GM12878 (cell line): ENCODE results near the gene LIPA. TPM values are rescaled to one million over a fixed set of nuclear protein-coding genes. Genes with fewer than 3 reads are reported as not detected.

Experiments used
- ATAC-seq: fragments of 200-7000 bp; cut with Tn5 transposase; 3 replicates; pipeline ENCODE4 v1.9.1; 2020; ENCODE audit warnings: mild to moderate bottlenecking, moderate library complexity
- BruUV-seq: library from RNA; stranded (reverse); fragments of 400-500 nt; replicated peaks from 2 replicates; lab custom pipeline; 2021; lab: Mats Ljungman, UMichigan
- CTCF ChIA-PET: fragments of 300-600 bp; sonication (Branson Sonifier 250); formaldehyde crosslinking; extraction: SDS; loops from one replicate; lab custom pipeline; 2021; ENCODE audit warnings: inconsistent platforms; lab: Yijun Ruan, JAX
- POLR2A ChIA-PET: fragments of 350-600 bp; formaldehyde crosslinking; extraction: SDS; loops from one replicate; lab custom pipeline; 2021; ENCODE audit warnings: inconsistent platforms; lab: Charles Lee
- RAD21 ChIA-PET: fragments of 300-600 bp; sonication (Branson Sonifier 250); formaldehyde crosslinking; loops from one replicate; lab custom pipeline; 2023; ENCODE audit warnings: antibody characterized with exemption; ENCODE audit not compliant: unreplicated experiment; lab: Charles Lee
- SMC1A ChIA-PET: fragments of 300-600 bp; sonication (Branson Sonifier 250); formaldehyde crosslinking; loops from one replicate; lab custom pipeline; 2023; ENCODE audit not compliant: unreplicated experiment, uncharacterized antibody; lab: Charles Lee
- DNase-seq: peaks from one replicate; pipeline ENCODE4 v3.0.0-alpha.2; 2011; ENCODE audit warnings: low read depth, low spot score
- FAIRE-seq: peaks from 3 replicates; lab custom pipeline; 2011; peaks lifted over from hg19 to GRCh38; lab: Jason Lieb, UNC
- H2AFZ ChIP-seq: 2 replicates; pipeline ENCODE4 v1.6.0; 2011; ENCODE audit warnings: low read depth, low read length, control low read depth; ENCODE audit not compliant: control insufficient read depth
- H3K27ac ChIP-seq: 2 replicates; pipeline ENCODE4 v1.5.1; 2011; ENCODE audit warnings: control low read depth; ENCODE audit not compliant: control insufficient read depth, insufficient read depth
- H3K27me3 ChIP-seq, 2 experiments: replicated peaks in 1 of 2; 2 replicates each; pipeline versions ENCODE4 v1.6.0 to v1.6.1; 2011; ENCODE audit warnings: low read length in 1 of 2; ENCODE audit not compliant: control insufficient read depth in 2 of 2, insufficient read depth in 2 of 2
- H3K36me3 ChIP-seq, 2 experiments: 2 replicates each; pipeline ENCODE4 v1.5.1; 2011; ENCODE audit warnings: low read length in 1 of 2; ENCODE audit not compliant: control insufficient read depth in 2 of 2, insufficient read depth in 2 of 2
- H3K4me1 ChIP-seq: 2 replicates; pipeline ENCODE4 v1.6.1; 2011; ENCODE audit warnings: mild to moderate bottlenecking, low read length, moderate library complexity, mixed read lengths; ENCODE audit not compliant: control insufficient read depth, insufficient read depth
- H3K4me2 ChIP-seq: 2 replicates; pipeline ENCODE4 v1.6.0; 2011; ENCODE audit warnings: control low read depth; ENCODE audit not compliant: control insufficient read depth, insufficient read depth
- H3K4me3 ChIP-seq: fragments of 200-600 bp; sonication (generic); 2 replicates; pipeline ENCODE4 v1.5.1; 2016
- H3K79me2 ChIP-seq: 2 replicates; pipeline ENCODE4 v1.6.0; 2011; ENCODE audit warnings: low read length; ENCODE audit not compliant: control insufficient read depth, insufficient read depth
- H3K9ac ChIP-seq: 2 replicates; pipeline ENCODE4 v1.8.0; 2011; ENCODE audit warnings: low read length, control low read depth, mixed read lengths; ENCODE audit not compliant: control insufficient read depth, insufficient read depth
- H3K9me3 ChIP-seq: replicated peaks from 3 replicates; pipeline ENCODE4 v1.5.1; 2011; ENCODE audit warnings: mild to moderate bottlenecking, low read length; ENCODE audit not compliant: control insufficient read depth, insufficient read depth
- H4K20me1 ChIP-seq: 2 replicates; pipeline ENCODE4 v1.6.0; 2011; ENCODE audit not compliant: control insufficient read depth, insufficient read depth
- ATF3 ChIP-seq: IDR thresholded peaks from 2 replicates; pipeline ENCODE4 v1.6.1; 2011; ENCODE audit warnings: low read depth, mild to moderate bottlenecking, low read length, moderate library complexity, borderline replicate concordance; ENCODE audit errors: extremely low read depth
- BHLHE40 ChIP-seq, 2 experiments: fragments of 450-650 bp in 1 of 2; IDR thresholded peaks; 2 replicates each; pipeline ENCODE4 v1.6.1; 2011 to 2017; ENCODE audit warnings: low read depth in 2 of 2, borderline replicate concordance in 1 of 2, improper control_type of control experiment in 1 of 2, low read length in 1 of 2, mild to moderate bottlenecking in 1 of 2
- CHD2 ChIP-seq: IDR thresholded peaks from 2 replicates; pipeline ENCODE4 v1.6.1; 2011; ENCODE audit warnings: low read depth, low read length, improper control_type of control experiment, borderline replicate concordance
- JUND ChIP-seq: IDR thresholded peaks from 2 replicates; pipeline ENCODE4 v1.6.1; 2012; ENCODE audit warnings: low read depth, mild to moderate bottlenecking, low read length, improper control_type of control experiment, moderate library complexity
- NFXL1 ChIP-seq: fragments of 450-650 bp; IDR thresholded peaks from 2 replicates; pipeline ENCODE4 v1.6.1; 2017; ENCODE audit warnings: antibody characterized with exemption, mild to moderate bottlenecking, borderline replicate concordance
- POLR2AphosphoS2 ChIP-seq: IDR thresholded peaks from 2 replicates; pipeline ENCODE4 v1.6.1; 2011; ENCODE audit warnings: low read depth, mild to moderate bottlenecking, low read length, improper control_type of control experiment, moderate library complexity
- RBBP5 ChIP-seq: fragments of 200-600 bp; sonication (generic); conservative IDR thresholded peaks from 2 replicates; pipeline ENCODE4 v1.6.1; 2016
- RFX5 ChIP-seq: IDR thresholded peaks from 2 replicates; pipeline ENCODE4 v1.6.1; 2011; ENCODE audit warnings: low read depth, low read length, improper control_type of control experiment
- SIX5 ChIP-seq: IDR thresholded peaks from 2 replicates; pipeline ENCODE4 v1.6.1; 2011; ENCODE audit warnings: mild to moderate bottlenecking, low read depth, low read length, moderate library complexity; ENCODE audit not compliant: severe bottlenecking
- SKIL ChIP-seq: fragments of 450-650 bp; IDR thresholded peaks from 2 replicates; pipeline ENCODE4 v1.6.1; 2017; ENCODE audit warnings: mild to moderate bottlenecking, low read depth, inconsistent platforms; ENCODE audit not compliant: poor library complexity, severe bottlenecking
- TCF3 ChIP-seq: IDR thresholded peaks from 2 replicates; pipeline ENCODE4 v1.6.1; 2012; ENCODE audit warnings: low read depth, mild to moderate bottlenecking, low read length, borderline replicate concordance; ENCODE audit not compliant: insufficient read depth
- TCF7 ChIP-seq: IDR thresholded peaks from 2 replicates; pipeline ENCODE4 v1.6.1; 2014; ENCODE audit warnings: antibody characterized with exemption, borderline replicate concordance
- WGBS: methylation state at CpG from one replicate; pipeline ENCODE4 v1.1.6; 2016; ENCODE audit warnings: low lambda C conversion rate; ENCODE audit not compliant: insufficient replicate concordance, insufficient coverage; ENCODE audit errors: missing lambda C conversion rate; 5-methylcytosine and 5-hydroxymethylcytosine counted together
- in situ Hi-C: fragments of 300-500 bp; cut with MboI; formaldehyde crosslinking; loops from 9 replicates; pipeline ENCODE4 v1.14.3; 2018; ENCODE audit warnings: mixed read lengths
- intact Hi-C: fragments of 100-400 bp; cut with micrococcal nuclease; formaldehyde crosslinking; loops from one replicate; pipeline ENCODE4 v1.14.2; 2022; ENCODE audit not compliant: unreplicated experiment
- polyA plus RNA-seq, 11 experiments: library from polyadenylated mRNA; depleted of rRNA in 4 of 11; unstranded in 6 of 11; stranded (reverse) in 5 of 11; fragments of >200 nt; fragmentation: Nextera tagmentation in 4 of 11; fragmentation: Illumina TruSeq in 1 of 11; extraction: Ambion mirVana in 4 of 11; extraction: Trizol in 1 of 11; gene quantifications; 1 replicate in 1 of 11; 2 replicates in 10 of 11; pipeline versions ENCODE4 v1.2.1 to v1.2.3, GENCODE V29; 2011 to 2016; ENCODE audit warnings: inconsistent platforms in 2 of 11, missing spikeins in 2 of 11, low read depth in 1 of 11
- total RNA-seq, 4 experiments: library from RNA; depleted of rRNA in 3 of 4; stranded (reverse); fragments of >200 nt in 3 of 4; fragmentation: Illumina TruSeq in 1 of 4; extraction: Trizol in 1 of 4; gene quantifications; 2 replicates each; pipeline versions ENCODE4 v1.2.1 to v1.2.3, GENCODE V29; 2013 to 2021

Gene LIPA
- total and polyA plus RNA-seq, 10 of the 15 experiments (the other 5 are each of a cell fraction or from before 2014, with no cell fraction given): 31.1 to 50.3 (median 39.5) TPM

- ChIA-PET SMC1A (interaction anchor here (0.9 to 1.0 kb wide), 3 partner anchors 22 to 44 kb away, joined by 3 to 4 read pairs (median 3); partner anchors contain the start of gene IFIT2), CTCF (interaction anchor here (1.0 kb wide), 1 partner anchor 9 kb away, joined by 3 read pairs; no protein-coding TSS in a partner anchor), RAD21 (interaction anchor here (0.9 to 1.1 kb wide), 3 partner anchors 9 to 144 kb away, joined by 3 read pairs; no protein-coding TSS in a partner anchor), POLR2A (no interaction called here)
- Histone ChIP-seq H3K27ac (no peak overlapping the region), H3K36me3 (no peaks in the 10 kb centered on the region), H2AFZ (no peak overlapping the region), H3K9me3 (peaks cover 18% of the 10 kb centered on the region), H4K20me1 (no peaks in the 10 kb centered on the region), H3K4me2 (no peak overlapping the region), H3K9ac (no peak overlapping the region), H3K4me1 (peaks cover 3% of the 10 kb centered on the region; the same call in 1 of the 2 replicates), H3K27me3 (no peaks in the 10 kb centered on the region), H3K79me2 (no peaks in the 10 kb centered on the region), H3K4me3 (no peak overlapping the region)
- in situ Hi-C loops (no loop called here), intact Hi-C loops (no loop called here)
- TF ChIP-seq JUND (no peak), CHD2 (no peak), TCF7 (no peak), SIX5 (no peak), RFX5 (no peak), BHLHE40 (IDR thresholded peaks at IDR 0.05; ENCODE audit: borderline replicate concordance in 1 of 2, low read depth in 2 of 2, low read length in 1 of 2) (no peak), TCF3 (no peak), NFXL1 (no peak), POLR2AphosphoS2 (no peak), ATF3 (no peak), RBBP5 (no peak), SKIL (no peak)
- DNase-seq (no peak), ATAC-seq (no peak), FAIRE-seq (no peak)
- WGBS: 19% methylated on average over 2 of the region's 2 CpGs
- no TSS peak for BruUV-seq
Observed at GRCh38 chr10:89257581-89257980, 6.0 kb upstream of the LIPA start.
